GM06990 (cell line): ENCODE results near the gene CS.

Source experiments
- DNase-seq: peaks from one replicate; pipeline ENCODE4 v3.0.0-alpha.2; 2011; ENCODE audit not compliant: insufficient read length; ENCODE audit errors: extremely low read depth
- H3K27me3 ChIP-seq: replicated peaks from 2 replicates; pipeline ENCODE4 v1.6.0; 2011; ENCODE audit warnings: low read length; ENCODE audit not compliant: control insufficient read depth, insufficient read depth
- H3K36me3 ChIP-seq: 2 replicates; pipeline ENCODE4 v1.5.1; 2011; ENCODE audit warnings: low read length; ENCODE audit not compliant: control insufficient read depth, insufficient read depth
- H3K4me3 ChIP-seq: replicated peaks from 2 replicates; pipeline ENCODE4 v1.5.1; 2011; ENCODE audit warnings: low read depth, mild to moderate bottlenecking, control low read depth, low read length
- TF ChIP-seq, protein P1 (sequence below): IDR thresholded peaks from 2 replicates; pipeline ENCODE4 v1.5.1; 2011; ENCODE audit warnings: low read length, control low read depth, mild to moderate bottlenecking, inconsistent platforms; ENCODE audit not compliant: insufficient read depth, poor library complexity, severe bottlenecking

CS gene

DNA sequence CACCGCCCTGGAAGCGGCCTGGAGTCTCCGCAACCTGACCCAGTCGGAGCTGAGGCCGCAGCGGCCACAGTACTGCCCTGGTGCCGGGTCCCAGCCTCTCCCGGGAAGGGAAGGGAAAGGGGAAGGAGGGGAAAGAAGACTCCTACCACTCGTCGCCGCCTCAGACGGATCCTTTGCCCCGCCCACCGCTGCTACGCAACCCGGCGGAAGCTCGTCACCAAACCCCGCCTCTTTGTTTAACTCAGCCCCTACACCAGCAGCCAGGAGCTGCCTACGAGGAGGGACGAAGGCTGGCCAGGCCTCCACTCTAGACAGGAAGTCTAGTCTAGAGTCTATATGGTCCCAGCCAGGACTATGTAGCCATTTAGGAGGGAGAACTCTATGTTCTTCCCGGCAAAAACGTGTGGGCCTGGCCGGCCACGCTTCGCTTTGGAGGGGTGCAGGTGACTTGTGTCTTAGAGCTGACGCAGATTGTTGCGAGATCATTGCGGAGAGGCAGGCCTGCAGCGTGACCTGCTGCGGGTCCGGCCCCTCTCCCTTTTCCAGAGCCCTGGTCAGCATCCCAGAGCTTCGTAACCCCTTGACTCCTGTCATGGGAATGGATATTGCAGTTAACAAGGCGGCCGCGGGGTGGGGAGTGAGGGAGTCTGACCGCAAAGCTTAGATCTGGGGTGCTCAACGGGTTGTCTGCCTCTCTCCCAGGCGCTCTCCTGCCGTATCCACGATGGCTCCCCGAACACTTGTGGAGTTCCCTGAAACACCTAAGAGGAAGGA lies 78.2 kb downstream of the CS start, which contains the start of gene RNF41:
Gene RNF41 (minus strand): TSS at position 166 of the 774 bp plus-strand sequence. CDS start 7,875 bp downstream, outside the sequence.
- peak within 1 kb of the TSS; percentile 83 for H3K4me3 ChIP-seq
- no peaks in the 10 kb centered on the region for H3K27me3 ChIP-seq
- H3K36me3 ChIP-seq: peaks cover 2% of the 10 kb centered on the region; the same call in 1 of the 2 replicates
- DNase-seq: peak; percentile 90
- TF ChIP-seq, protein P1, sequence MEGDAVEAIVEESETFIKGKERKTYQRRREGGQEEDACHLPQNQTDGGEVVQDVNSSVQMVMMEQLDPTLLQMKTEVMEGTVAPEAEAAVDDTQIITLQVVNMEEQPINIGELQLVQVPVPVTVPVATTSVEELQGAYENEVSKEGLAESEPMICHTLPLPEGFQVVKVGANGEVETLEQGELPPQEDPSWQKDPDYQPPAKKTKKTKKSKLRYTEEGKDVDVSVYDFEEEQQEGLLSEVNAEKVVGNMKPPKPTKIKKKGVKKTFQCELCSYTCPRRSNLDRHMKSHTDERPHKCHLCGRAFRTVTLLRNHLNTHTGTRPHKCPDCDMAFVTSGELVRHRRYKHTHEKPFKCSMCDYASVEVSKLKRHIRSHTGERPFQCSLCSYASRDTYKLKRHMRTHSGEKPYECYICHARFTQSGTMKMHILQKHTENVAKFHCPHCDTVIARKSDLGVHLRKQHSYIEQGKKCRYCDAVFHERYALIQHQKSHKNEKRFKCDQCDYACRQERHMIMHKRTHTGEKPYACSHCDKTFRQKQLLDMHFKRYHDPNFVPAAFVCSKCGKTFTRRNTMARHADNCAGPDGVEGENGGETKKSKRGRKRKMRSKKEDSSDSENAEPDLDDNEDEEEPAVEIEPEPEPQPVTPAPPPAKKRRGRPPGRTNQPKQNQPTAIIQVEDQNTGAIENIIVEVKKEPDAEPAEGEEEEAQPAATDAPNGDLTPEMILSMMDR: no peak
